H1 (cell line): ENCODE data around the gene NPC2. TPM values are rescaled to one million over a fixed set of nuclear protein-coding genes. Genes with fewer than 3 reads are reported as not detected.

Experiments
- CTCF ChIA-PET: fragments of 300-600 bp; sonication (Branson Sonifier 250); formaldehyde crosslinking; loops from one replicate; lab custom pipeline; 2021; ENCODE audit not compliant: partially characterized antibody; lab: Charles Lee
- POLR2A ChIA-PET: fragments of 300-600 bp; sonication (Branson Sonifier 250); formaldehyde crosslinking; loops from one replicate; lab custom pipeline; 2021; ENCODE audit warnings: inconsistent platforms; ENCODE audit not compliant: partially characterized antibody; lab: Charles Lee
- DNase-seq, 2 experiments: peaks; one replicate each; pipeline versions ENCODE4 v3.0.0 to v3.0.0-alpha.2; 2010 to 2022; ENCODE audit warnings: low spot score in 2 of 2, low read depth in 1 of 2, mixed read lengths in 1 of 2
- FAIRE-seq: peaks from 2 replicates; lab custom pipeline; 2011; peaks lifted over from hg19 to GRCh38; lab: Jason Lieb, UNC
- H2AFZ ChIP-seq: 2 replicates; pipeline ENCODE4 v1.8.1; 2012; ENCODE audit warnings: low read length, inconsistent platforms
- H2AK5ac ChIP-seq: 2 replicates; pipeline ENCODE4 v1.6.1; 2013; ENCODE audit warnings: low read depth, low read length
- H2BK120ac ChIP-seq: replicated peaks from 2 replicates; pipeline ENCODE3; 2013; ENCODE audit warnings: low read depth, low read length, inconsistent platforms
- H2BK12ac ChIP-seq: 2 replicates; pipeline ENCODE4 v1.6.1; 2013; ENCODE audit warnings: low read depth, low read length
- H2BK15ac ChIP-seq: 2 replicates; pipeline ENCODE4 v1.6.1; 2013; ENCODE audit warnings: low read length
- H2BK20ac ChIP-seq: 2 replicates; pipeline ENCODE4 v1.6.1; 2013; ENCODE audit warnings: low read length
- H2BK5ac ChIP-seq: 2 replicates; pipeline ENCODE4 v1.6.1; 2013; ENCODE audit warnings: low read depth, low read length
- H3K14ac ChIP-seq: 2 replicates; pipeline ENCODE4 v1.6.1; 2013; ENCODE audit warnings: inconsistent platforms; ENCODE audit not compliant: insufficient read length
- H3K18ac ChIP-seq: 2 replicates; pipeline ENCODE4 v1.6.1; 2013; ENCODE audit warnings: low read length; ENCODE audit errors: extremely low read depth
- H3K23ac ChIP-seq: 2 replicates; pipeline ENCODE4 v1.6.1; 2013; ENCODE audit warnings: inconsistent platforms; ENCODE audit not compliant: insufficient read length
- H3K23me2 ChIP-seq: 2 replicates; pipeline ENCODE4 v1.6.1; 2013; ENCODE audit warnings: low read depth, low read length
- H3K27ac ChIP-seq: 2 replicates; pipeline ENCODE4 v1.6.1; 2011; ENCODE audit warnings: low read depth, low read length, inconsistent platforms
- H3K27me3 ChIP-seq, 4 experiments: replicated peaks in 1 of 4; 1 replicate in 1 of 4; 2 replicates in 3 of 4; pipeline versions ENCODE4 v1.6.1 to v1.8.1; 2011 to 2013; ENCODE audit warnings: low read length in 3 of 4, mild to moderate bottlenecking in 3 of 4, inconsistent platforms in 2 of 4, mixed read lengths in 2 of 4, moderate library complexity in 1 of 4; ENCODE audit not compliant: control insufficient read depth in 3 of 4, insufficient read depth in 3 of 4; ENCODE audit errors: extremely low read depth in 1 of 4
- H3K36me3 ChIP-seq, 4 experiments: 2 replicates each; pipeline versions ENCODE4 v1.6.1 to v1.8.1; 2011 to 2013; ENCODE audit warnings: mild to moderate bottlenecking in 4 of 4, low read length in 3 of 4, moderate library complexity in 2 of 4, control low read depth in 1 of 4, inconsistent platforms in 1 of 4; ENCODE audit not compliant: insufficient read depth in 4 of 4, control insufficient read depth in 2 of 4
- H3K4ac ChIP-seq: replicated peaks from 2 replicates; pipeline ENCODE3; 2013; ENCODE audit warnings: low read length, low read depth, mixed read lengths, inconsistent platforms; ENCODE audit not compliant: insufficient read length
- H3K4me1 ChIP-seq, 4 experiments: replicated peaks in 1 of 4; 1 replicate in 1 of 4; 2 replicates in 3 of 4; pipeline versions ENCODE4 v1.6.1 to v1.8.1; 2011 to 2013; ENCODE audit warnings: low read length in 3 of 4, inconsistent platforms in 2 of 4, mixed read lengths in 1 of 4; ENCODE audit not compliant: insufficient read depth in 4 of 4, control insufficient read depth in 3 of 4
- H3K4me2 ChIP-seq, 2 experiments: 2 replicates each; pipeline versions ENCODE4 v1.6.1 to v1.8.1; 2011 to 2013; ENCODE audit warnings: low read depth in 2 of 2, low read length in 2 of 2, control low read depth in 1 of 2, inconsistent platforms in 1 of 2, mild to moderate bottlenecking in 1 of 2; ENCODE audit not compliant: insufficient read depth in 1 of 2
- H3K4me3 ChIP-seq, 4 experiments: fragments of 200-600, 300-600 bp in 1 of 4; sonication (generic), shearing (Covaris generic), sonication (Bioruptor Twin) in 1 of 4; 2 replicates each; pipeline versions ENCODE4 v1.5.1 to v1.8.1; 2011 to 2016; ENCODE audit warnings: low read length in 4 of 4, low read depth in 3 of 4, control low read depth in 2 of 4, inconsistent platforms in 2 of 4, mild to moderate bottlenecking in 2 of 4, mixed read lengths in 1 of 4, moderate library complexity in 1 of 4; ENCODE audit not compliant: insufficient read depth in 2 of 4; ENCODE audit errors: extremely low read depth in 1 of 4
- H3K56ac ChIP-seq: replicated peaks from 2 replicates; pipeline ENCODE3; 2013; ENCODE audit warnings: low read depth, mild to moderate bottlenecking, mixed read lengths, low read length, inconsistent platforms; ENCODE audit not compliant: insufficient read length
- H3K79me1 ChIP-seq: 2 replicates; pipeline ENCODE4 v1.6.1; 2013; ENCODE audit warnings: low read depth, low read length, control low read depth
- H3K79me2 ChIP-seq, 2 experiments: 2 replicates each; pipeline versions ENCODE4 v1.6.1 to v1.8.1; 2012 to 2013; ENCODE audit warnings: low read length in 2 of 2, mild to moderate bottlenecking in 2 of 2, inconsistent platforms in 1 of 2; ENCODE audit not compliant: insufficient read depth in 2 of 2, control insufficient read depth in 1 of 2
- H3K9ac ChIP-seq, 4 experiments: replicated peaks in 1 of 4; 1 replicate in 1 of 4; 2 replicates in 3 of 4; pipeline versions ENCODE4 v1.6.1 to v1.8.1; 2011 to 2013; ENCODE audit warnings: low read depth in 3 of 4, low read length in 3 of 4, control low read depth in 2 of 4, mild to moderate bottlenecking in 2 of 4, moderate library complexity in 2 of 4, inconsistent platforms in 1 of 4; ENCODE audit errors: extremely low read depth in 1 of 4
- H3K9me3 ChIP-seq, 2 experiments: 2 replicates each; pipeline versions ENCODE4 v1.6.1 to v1.8.1; 2012 to 2013; ENCODE audit warnings: mild to moderate bottlenecking in 2 of 2, moderate library complexity in 2 of 2, control low read depth in 1 of 2, inconsistent platforms in 1 of 2, low read depth in 1 of 2, low read length in 1 of 2, mixed read lengths in 1 of 2; ENCODE audit not compliant: insufficient read depth in 2 of 2
- H4K20me1 ChIP-seq, 2 experiments: replicated peaks in 1 of 2; 2 replicates each; pipeline versions ENCODE3 to v1.8.1; 2011 to 2013; ENCODE audit warnings: inconsistent platforms in 2 of 2, low read length in 2 of 2, mild to moderate bottlenecking in 1 of 2; ENCODE audit not compliant: insufficient read depth in 2 of 2, control insufficient read depth in 1 of 2
- H4K5ac ChIP-seq: 2 replicates; pipeline ENCODE4 v1.6.1; 2013; ENCODE audit warnings: low read length, low read depth, mixed read lengths, inconsistent platforms; ENCODE audit not compliant: insufficient read length
- H4K8ac ChIP-seq: 2 replicates; pipeline ENCODE4 v1.8.0; 2013; ENCODE audit warnings: mild to moderate bottlenecking, moderate library complexity, low read length, inconsistent platforms; ENCODE audit not compliant: insufficient read depth; ENCODE audit errors: extremely low read depth
- H4K91ac ChIP-seq: replicated peaks from 2 replicates; pipeline ENCODE3; 2013; ENCODE audit warnings: low read length, mixed read lengths, inconsistent platforms; ENCODE audit not compliant: insufficient read length
- ATF2 ChIP-seq: IDR thresholded peaks from 2 replicates; pipeline ENCODE4 v1.6.1; 2012; ENCODE audit warnings: low read length, inconsistent platforms
- BACH1 ChIP-seq: IDR thresholded peaks from 2 replicates; pipeline ENCODE4 v1.6.1; 2012; ENCODE audit warnings: low read length, improper control_type of control experiment
- CBX8 ChIP-seq: fragments of 300-800, 300-1000 bp; sonication (generic); IDR thresholded peaks from 2 replicates; pipeline ENCODE4 v1.7.1; 2016; ENCODE audit warnings: low read depth, low read length, borderline replicate concordance
- CHD2 ChIP-seq: IDR thresholded peaks from 2 replicates; pipeline ENCODE4 v1.6.1; 2012; ENCODE audit warnings: low read length, improper control_type of control experiment
- E2F6 ChIP-seq: IDR thresholded peaks from 2 replicates; pipeline ENCODE4 v1.6.1; 2012; ENCODE audit warnings: inconsistent platforms
- KDM1A ChIP-seq: fragments of 200-600, 300-600 bp; sonication (generic); IDR thresholded peaks from 2 replicates; pipeline ENCODE4 v1.7.1; 2016; ENCODE audit warnings: mild to moderate bottlenecking, low read length, borderline replicate concordance
- TCF12 ChIP-seq: IDR thresholded peaks from 2 replicates; pipeline ENCODE4 v1.6.1; 2011; ENCODE audit warnings: low read depth, mild to moderate bottlenecking, low read length
- WGBS, 2 experiments: shearing (Covaris generic) in 1 of 2; methylation state at CpG; one replicate each; pipeline versions ENCODE4 v1.1.6 to v1.1.7; 2013 to 2015; ENCODE audit warnings: low lambda C conversion rate in 2 of 2, mixed read lengths in 2 of 2, inconsistent platforms in 1 of 2, low coverage in 1 of 2, missing lambda C conversion rate in 1 of 2; ENCODE audit not compliant: insufficient replicate concordance in 2 of 2, insufficient coverage in 1 of 2, insufficient read length in 1 of 2; ENCODE audit errors: extremely low coverage in 1 of 2, missing lambda C conversion rate in 1 of 2; 5-methylcytosine and 5-hydroxymethylcytosine counted together
- polyA plus RNA-seq, 7 experiments: library from polyadenylated mRNA; depleted of rRNA in 3 of 7; stranded (reverse) in 5 of 7; unstranded in 2 of 7; fragments of >200 nt in 5 of 7; fragments of 200-250 nt in 2 of 7; gene quantifications; 1 replicate in 5 of 7; 2 replicates in 1 of 7; 4 replicates in 1 of 7; pipeline versions ENCODE4 v1.2.1 to v1.2.3, GENCODE V29; 2011 to 2013; ENCODE audit warnings: missing spikeins in 2 of 7, mixed read lengths in 2 of 7
- total RNA-seq: library from RNA; stranded (reverse); fragmentation: NEBNext Ultra II Directional; extraction: Animal tissue kit (Norgen Biotek cat#: 25700); gene quantifications from 2 replicates; pipeline ENCODE4 v1.2.1, GENCODE V29; 2021

NPC2 gene
- total and polyA plus RNA-seq, 2 of the 8 experiments (the other 6 are each of a cell fraction or from before 2014, with no cell fraction given), result 178 to 258 TPM

- Histone ChIP-seq H3K4ac (no peak overlapping the region), H4K5ac (no peak overlapping the region), H3K9me3 (no peaks in the 10 kb centered on the region), H3K14ac (no peak overlapping the region), H3K27ac (no peak overlapping the region), H4K91ac (no peak overlapping the region), H3K18ac (no peak overlapping the region), H3K79me2 (peaks cover 0 to 33% of the 10 kb centered on the region in 2 experiments; a peak in 3 of 4 replicates), H2BK12ac (no peak overlapping the region), H2AFZ (no peak overlapping the region), H3K4me2 (no peak overlapping the region; a peak in 1 of 4 replicates), H2BK15ac (no peak overlapping the region), H2BK20ac (no peak overlapping the region), H2AK5ac (no peak overlapping the region), H3K23me2 (peaks cover 12% of the 10 kb centered on the region), H4K20me1 (peaks cover 0 to 1% of the 10 kb centered on the region in 2 experiments), H3K9ac (no peak overlapping the region), H4K8ac (no peak overlapping the region), H3K36me3 (peaks cover 0 to 7% (median 0%) of the 10 kb centered on the region in 4 experiments; a peak in 1 of 8 replicates), H3K23ac (no peak overlapping the region), H3K4me1 (peaks cover 2 to 7% (median 4%) of the 10 kb centered on the region in 4 experiments; a peak in 6 of 7 replicates), H3K4me3 (peak overlapping the region in 1 of 4 experiments; percentile 73; a peak in 1 of 8 replicates), H2BK5ac (no peak overlapping the region), H3K79me1 (peaks cover 2% of the 10 kb centered on the region; the same call in 1 of the 2 replicates), H3K56ac (no peak overlapping the region), H2BK120ac (no peak overlapping the region), H3K27me3 (no peaks in the 10 kb centered on the region)
- ChIA-PET CTCF (interaction anchor here (0.6 to 2.6 kb wide), 2 partner anchors 12 to 126 kb away, joined by 3 to 11 read pairs; no protein-coding TSS in a partner anchor), POLR2A (interaction anchor here (1.2 to 1.7 kb wide), 2 partner anchors 19 to 36 kb away, joined by 3 read pairs; no protein-coding TSS in a partner anchor)
- TF ChIP-seq TCF12, result no peak
- no peak for TF ChIP-seq BACH1
- no peak for TF ChIP-seq KDM1A
- TF ChIP-seq E2F6, result no peak
- TF ChIP-seq CBX8, result no peak
- TF ChIP-seq CHD2, result no peak
- no peak for TF ChIP-seq ATF2
- 88% methylated on average over 2 of the region's 2 CpGs; no CpG with 5 or more reads in 1 of the 2 experiments for WGBS, 2 experiments
- FAIRE-seq, result no peak
- no peak for DNase-seq
Measured at GRCh38 chr14:74495356-74495755, 2.3 kb upstream of the NPC2 start.
